Measurements from ENCODE around the gene KITLG.
"Not testable (repeated sequence)": the region's sequence is repeated elsewhere in the genome, so short reads cannot be mapped to it uniquely, and the experiment has no call there.

The KITLG gene

GRCh38 chr12:88519802-88520435, 60.4 kb downstream of the KITLG start:
- H3K4me3 ChIP-seq (ENCODE audit: low read depth, low read length): no peak overlapping the region
- TF ChIP-seq CTCF (IDR thresholded peaks at IDR 0.05; ENCODE audit: borderline replicate concordance, insufficient read depth, low read depth, low read length): no peak

- TF ChIP-seq CTCF (IDR thresholded peaks at IDR 0.05; ENCODE audit: borderline replicate concordance, insufficient read depth, low read depth, low read length): no peak
Measured at GRCh38 chr12:88518863-88519403, 61.3 kb downstream of the KITLG start.

GRCh38 chr12:88516811-88517210, 63.5 kb downstream of the KITLG start:
- no peak overlapping the region for H3K4me3 ChIP-seq (ENCODE audit: low read depth, low read length)
- TF ChIP-seq CTCF (IDR thresholded peaks at IDR 0.05; ENCODE audit: borderline replicate concordance, insufficient read depth, low read depth, low read length): no peak

More at GRCh38 chr12:88518863-88519403, 61.3 kb downstream of the KITLG start:
- no peak overlapping the region for H3K4me3 ChIP-seq (ENCODE audit: low read depth, low read length)

- H3K4me3 ChIP-seq (ENCODE audit: low read depth, low read length): no peak overlapping the region
- no peak for TF ChIP-seq CTCF (IDR thresholded peaks at IDR 0.05; ENCODE audit: borderline replicate concordance, insufficient read depth, low read depth, low read length)
Measured at GRCh38 chr12:88510843-88511242, 69.4 kb downstream of the KITLG start.

GRCh38 chr12:88509851-88510250, 70.4 kb downstream of the KITLG start:
- no peak for TF ChIP-seq CTCF (IDR thresholded peaks at IDR 0.05; ENCODE audit: borderline replicate concordance, insufficient read depth, low read depth, low read length)
- H3K4me3 ChIP-seq (ENCODE audit: low read depth, low read length): no peak overlapping the region

GRCh38 chr12:88509347-88509746, 70.9 kb downstream of the KITLG start:
- H3K4me3 ChIP-seq (ENCODE audit: low read depth, low read length): no peak overlapping the region
- TF ChIP-seq CTCF (IDR thresholded peaks at IDR 0.05; ENCODE audit: borderline replicate concordance, insufficient read depth, low read depth, low read length): no peak

- not testable (repeated sequence) for H3K4me3 ChIP-seq (ENCODE audit: low read depth, low read length)
Measured at GRCh38 chr12:88507851-88508250, 72.4 kb downstream of the KITLG start.
